ENCODE measurements around the gene DKC1.

DNA sequence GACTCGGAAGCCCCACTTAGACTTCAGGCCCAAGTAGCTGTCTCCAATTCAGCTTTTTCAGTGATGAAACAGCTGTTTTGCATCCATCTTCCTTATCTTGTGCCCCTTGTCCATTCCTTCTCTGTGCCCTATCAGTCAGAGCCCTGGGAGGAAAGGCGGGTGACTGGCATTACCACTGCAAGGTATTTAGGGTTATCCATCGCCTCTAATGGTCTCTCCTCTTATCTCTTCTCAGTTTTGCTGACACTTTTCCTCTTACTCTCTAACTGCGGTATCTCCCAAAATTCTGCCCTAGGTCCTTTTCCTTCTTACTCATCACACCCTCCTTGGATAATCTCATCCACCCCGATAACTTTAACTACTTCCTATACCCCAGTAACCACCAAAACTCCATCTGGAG lies 25.5 kb upstream of the DKC1 start:
- TF ChIP-seq, protein P1, sequence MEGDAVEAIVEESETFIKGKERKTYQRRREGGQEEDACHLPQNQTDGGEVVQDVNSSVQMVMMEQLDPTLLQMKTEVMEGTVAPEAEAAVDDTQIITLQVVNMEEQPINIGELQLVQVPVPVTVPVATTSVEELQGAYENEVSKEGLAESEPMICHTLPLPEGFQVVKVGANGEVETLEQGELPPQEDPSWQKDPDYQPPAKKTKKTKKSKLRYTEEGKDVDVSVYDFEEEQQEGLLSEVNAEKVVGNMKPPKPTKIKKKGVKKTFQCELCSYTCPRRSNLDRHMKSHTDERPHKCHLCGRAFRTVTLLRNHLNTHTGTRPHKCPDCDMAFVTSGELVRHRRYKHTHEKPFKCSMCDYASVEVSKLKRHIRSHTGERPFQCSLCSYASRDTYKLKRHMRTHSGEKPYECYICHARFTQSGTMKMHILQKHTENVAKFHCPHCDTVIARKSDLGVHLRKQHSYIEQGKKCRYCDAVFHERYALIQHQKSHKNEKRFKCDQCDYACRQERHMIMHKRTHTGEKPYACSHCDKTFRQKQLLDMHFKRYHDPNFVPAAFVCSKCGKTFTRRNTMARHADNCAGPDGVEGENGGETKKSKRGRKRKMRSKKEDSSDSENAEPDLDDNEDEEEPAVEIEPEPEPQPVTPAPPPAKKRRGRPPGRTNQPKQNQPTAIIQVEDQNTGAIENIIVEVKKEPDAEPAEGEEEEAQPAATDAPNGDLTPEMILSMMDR (conservative IDR thresholded peaks at IDR 0.05; ENCODE audit: low read depth, low read length) = no peak
- no peak for TF ChIP-seq EZH2 (IDR thresholded peaks at IDR 0.05; ENCODE audit: borderline replicate concordance, low read depth, low read length, poor library complexity, severe bottlenecking)
